SH-SY5Y (cell line): Measurements from ENCODE around the gene IFIT2.

ENCODE experiments used
- GATA2 ChIP-seq: IDR thresholded peaks from 2 replicates; pipeline ENCODE4 v1.6.1; 2011; ENCODE audit warnings: mild to moderate bottlenecking, low read depth, low read length
- GATA3 ChIP-seq: IDR thresholded peaks from 2 replicates; pipeline ENCODE4 v1.6.1; 2011; ENCODE audit warnings: low read depth, mild to moderate bottlenecking, low read length, moderate library complexity

DNA sequence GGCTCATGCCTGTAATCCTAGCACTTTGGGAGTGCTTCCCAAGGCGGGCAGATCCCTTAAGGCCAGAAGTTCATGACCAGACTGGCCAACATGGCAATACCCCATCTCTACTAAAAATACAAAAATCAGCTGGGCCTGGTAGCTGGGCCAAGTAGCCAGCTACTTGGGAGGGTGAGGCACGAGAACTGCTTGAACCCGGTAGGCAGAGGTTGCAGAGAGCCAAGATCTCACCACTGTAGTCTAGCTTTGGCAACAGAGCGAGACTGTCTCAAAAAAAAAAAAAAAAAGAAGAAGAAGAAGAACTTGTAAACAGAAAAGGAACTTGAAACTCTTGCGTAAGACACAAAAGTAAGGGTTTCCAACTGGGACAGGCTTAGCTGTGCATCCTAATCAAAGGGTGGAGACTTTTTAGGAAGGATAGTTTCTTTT is 5.6 kb upstream of the IFIT2 start:
- no peak for TF ChIP-seq GATA3
- no peak for TF ChIP-seq GATA2
